ENCODE measurements around the gene FNDC5.

DNA sequence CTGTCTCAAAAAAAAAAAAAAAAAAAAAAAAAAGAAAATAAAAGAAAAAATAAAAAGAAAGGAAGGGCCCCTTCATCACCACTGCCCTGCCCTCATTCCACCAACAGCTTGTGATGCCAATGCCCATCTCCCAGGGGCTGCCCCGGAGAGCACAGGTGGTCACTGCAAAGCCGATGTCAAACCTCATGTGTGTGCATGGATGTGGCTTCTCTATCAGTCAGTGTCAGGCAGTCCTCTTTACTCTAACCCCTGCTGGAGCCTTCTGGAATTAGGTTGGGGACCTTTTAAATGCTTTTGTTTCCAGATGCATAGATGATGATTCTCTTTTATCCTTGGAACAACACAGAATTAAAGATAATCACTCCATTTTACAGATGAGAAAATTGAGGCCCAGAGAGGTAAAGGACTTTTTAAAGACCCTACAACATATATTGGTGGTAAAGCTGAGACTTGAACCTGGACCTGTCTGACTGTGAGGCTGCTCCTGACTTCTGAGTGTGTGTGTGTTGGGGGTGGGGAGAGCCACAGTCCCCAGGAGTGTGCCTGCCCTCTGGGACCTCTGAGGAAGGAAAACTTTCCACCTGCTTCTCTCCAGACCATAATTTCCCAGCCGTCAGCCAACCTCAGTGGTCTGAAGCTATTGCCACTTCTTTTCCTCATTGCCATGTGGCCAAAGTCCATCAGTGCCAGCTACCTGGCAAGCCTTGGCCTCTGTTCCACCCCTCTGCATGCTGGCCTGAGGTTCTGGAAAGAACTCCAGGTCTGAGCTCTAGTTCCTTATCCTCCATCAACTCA is 33.5 kb upstream of the FNDC5 start:
- no peak for TF ChIP-seq CTCF (IDR thresholded peaks at IDR 0.05)
- TF ChIP-seq EP300 (IDR thresholded peaks at IDR 0.05), result no peak
- no peak for TF ChIP-seq POLR2AphosphoS5 (IDR thresholded peaks at IDR 0.05)
- no peak for TF ChIP-seq POLR2A (IDR thresholded peaks at IDR 0.05; ENCODE audit: low read depth)

All from esophagus muscularis mucosa (tissue), 4 donors.